ENCODE data around the gene TNFRSF25. TPM values are rescaled to one million over a fixed set of nuclear protein-coding genes. Genes with fewer than 3 reads are reported as not detected.

The TNFRSF25 gene
- total RNA-seq, 4 donors from 2014 or later, result 2.1 to 11.5 (median 5.7) TPM

GRCh38 chr1:6484826-6485167, 18.8 kb upstream of the TNFRSF25 start:
- TF ChIP-seq CTCF (IDR thresholded peaks at IDR 0.05; ENCODE audit: low read depth), result no peak

- TF ChIP-seq CTCF (IDR thresholded peaks at IDR 0.05; ENCODE audit: low read depth), result no peak
These were observed 17.8 kb upstream of the TNFRSF25 start for GRCh38 chr1:6483761-6484117.

GRCh38 chr1:6483017-6483760, 17.2 kb upstream of the TNFRSF25 start:
- TF ChIP-seq CTCF (IDR thresholded peaks at IDR 0.05; ENCODE audit: low read depth), result no peak

- no peak for TF ChIP-seq CTCF (IDR thresholded peaks at IDR 0.05; ENCODE audit: low read depth)
These were observed 15.8 kb upstream of the TNFRSF25 start for GRCh38 chr1:6481820-6482219.

GRCh38 chr1:6477039-6477820, 11.3 kb upstream of the TNFRSF25 start:
- TF ChIP-seq CTCF (IDR thresholded peaks at IDR 0.05; ENCODE audit: low read depth), result no peak

GRCh38 chr1:6476483-6476882, 10.5 kb upstream of the TNFRSF25 start:
- TF ChIP-seq CTCF (IDR thresholded peaks at IDR 0.05; ENCODE audit: low read depth), result no peak

GRCh38 chr1:6475381-6476133, 9.6 kb upstream of the TNFRSF25 start:
- TF ChIP-seq CTCF (IDR thresholded peaks at IDR 0.05; ENCODE audit: low read depth), result no peak
